ENCODE measurements around the gene PARP8. TPM values are rescaled to one million over a fixed set of nuclear protein-coding genes. Genes with fewer than 3 reads are reported as not detected.
"Not testable (repeated sequence)": the region's sequence is repeated elsewhere in the genome, so short reads cannot be mapped to it uniquely, and the experiment has no call there.

The PARP8 gene
- total RNA-seq, 1 donor from 2014 or later, result 54.6 TPM

DNA sequence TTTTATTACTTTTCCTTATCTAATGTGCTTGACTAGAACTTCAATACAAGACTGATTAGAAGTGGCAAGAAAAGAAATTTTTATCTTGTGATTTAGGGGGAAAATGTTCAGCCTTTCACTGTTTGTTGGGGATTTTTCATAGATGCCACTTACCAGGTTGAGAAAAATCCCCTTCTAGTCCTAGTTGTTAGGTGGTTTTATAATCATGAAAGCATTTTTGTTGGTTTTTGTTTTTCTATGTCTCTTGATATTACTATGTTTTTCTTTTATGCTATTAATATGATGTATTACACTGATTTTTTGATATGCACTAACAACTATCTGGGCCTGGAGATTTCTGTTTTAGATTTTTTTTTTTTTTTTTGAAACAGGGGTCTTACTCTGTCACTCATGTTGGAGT, 134.0 kb downstream of the PARP8 start:
- H3K4me3 ChIP-seq, result no peak overlapping the region
- intact Hi-C loops (cut with DNase I), result no loop called here
- H3K4me1 ChIP-seq, result no peaks in the 10 kb centered on the region
- H3K9me3 ChIP-seq, result peaks cover 7% of the 10 kb centered on the region
- TF ChIP-seq, protein P1, sequence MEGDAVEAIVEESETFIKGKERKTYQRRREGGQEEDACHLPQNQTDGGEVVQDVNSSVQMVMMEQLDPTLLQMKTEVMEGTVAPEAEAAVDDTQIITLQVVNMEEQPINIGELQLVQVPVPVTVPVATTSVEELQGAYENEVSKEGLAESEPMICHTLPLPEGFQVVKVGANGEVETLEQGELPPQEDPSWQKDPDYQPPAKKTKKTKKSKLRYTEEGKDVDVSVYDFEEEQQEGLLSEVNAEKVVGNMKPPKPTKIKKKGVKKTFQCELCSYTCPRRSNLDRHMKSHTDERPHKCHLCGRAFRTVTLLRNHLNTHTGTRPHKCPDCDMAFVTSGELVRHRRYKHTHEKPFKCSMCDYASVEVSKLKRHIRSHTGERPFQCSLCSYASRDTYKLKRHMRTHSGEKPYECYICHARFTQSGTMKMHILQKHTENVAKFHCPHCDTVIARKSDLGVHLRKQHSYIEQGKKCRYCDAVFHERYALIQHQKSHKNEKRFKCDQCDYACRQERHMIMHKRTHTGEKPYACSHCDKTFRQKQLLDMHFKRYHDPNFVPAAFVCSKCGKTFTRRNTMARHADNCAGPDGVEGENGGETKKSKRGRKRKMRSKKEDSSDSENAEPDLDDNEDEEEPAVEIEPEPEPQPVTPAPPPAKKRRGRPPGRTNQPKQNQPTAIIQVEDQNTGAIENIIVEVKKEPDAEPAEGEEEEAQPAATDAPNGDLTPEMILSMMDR (IDR thresholded peaks at IDR 0.05), result no peak
- no peaks in the 10 kb centered on the region for H3K27me3 ChIP-seq (ENCODE audit: low read depth)
- ATAC-seq, result no peak
- H3K27ac ChIP-seq, result no peak overlapping the region
- DNase-seq, result no peak
- peaks cover 11% of the 10 kb centered on the region for H3K36me3 ChIP-seq

DNA sequence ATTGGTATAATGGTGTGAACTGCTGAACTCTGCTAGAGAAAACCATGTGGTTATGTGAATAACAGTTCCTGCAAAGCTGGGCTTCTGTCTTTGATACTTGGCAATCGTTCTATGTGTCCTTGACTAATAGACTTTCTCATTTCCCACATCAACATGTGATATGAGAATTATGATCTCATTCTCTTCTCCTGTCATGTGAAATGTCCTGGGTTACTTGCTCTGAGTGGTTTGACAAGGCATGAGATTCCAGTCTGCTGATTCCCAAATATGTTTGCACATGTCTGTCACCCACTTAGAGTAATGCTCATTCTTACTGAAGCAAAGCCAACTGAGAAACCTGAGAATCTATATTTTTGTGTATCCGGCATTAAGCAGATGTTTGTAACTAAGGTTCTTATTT, 141.2 kb downstream of the PARP8 start:
- H3K4me3 ChIP-seq, result no peak overlapping the region
- H3K9me3 ChIP-seq, result peaks cover 6% of the 10 kb centered on the region
- no peaks in the 10 kb centered on the region for H3K36me3 ChIP-seq
- no peaks in the 10 kb centered on the region for H3K27me3 ChIP-seq (ENCODE audit: low read depth)
- no peaks in the 10 kb centered on the region for H3K4me1 ChIP-seq
- ATAC-seq, result no peak
- intact Hi-C loops (cut with DNase I), result no loop called here
- no peak for DNase-seq
- no peak overlapping the region for H3K27ac ChIP-seq
- TF ChIP-seq, protein P1 (IDR thresholded peaks at IDR 0.05), result no peak

DNA sequence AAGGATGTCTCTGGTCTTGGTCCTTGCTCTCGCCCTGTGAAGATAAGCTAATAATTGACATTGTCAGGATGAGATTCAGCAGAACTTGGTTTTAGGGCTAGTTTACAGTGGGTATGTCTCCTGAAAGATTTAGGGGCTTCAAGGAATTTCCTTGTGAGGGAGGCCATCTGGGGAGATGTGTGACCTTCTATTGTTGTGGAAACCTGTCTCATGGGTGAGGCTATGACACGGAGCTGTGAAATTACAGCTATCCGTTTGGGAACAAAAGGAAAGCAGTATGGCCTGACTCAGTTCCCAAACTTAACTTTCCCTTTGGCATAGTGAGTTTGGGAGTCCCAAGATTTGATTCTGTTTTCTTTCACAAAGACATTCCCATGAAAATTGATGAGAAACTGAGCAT, 142.0 kb downstream of the PARP8 start:
- Histone ChIP-seq H3K27me3 (ENCODE audit: low read depth) (no peaks in the 10 kb centered on the region), H3K9me3 (no peaks in the 10 kb centered on the region), H3K27ac (no peak overlapping the region), H3K4me3 (no peak overlapping the region), H3K4me1 (no peaks in the 10 kb centered on the region), H3K36me3 (no peaks in the 10 kb centered on the region)
- ATAC-seq (no peak), DNase-seq (no peak)
- intact Hi-C loops (cut with DNase I), result no loop called here
- TF ChIP-seq, protein P1 (IDR thresholded peaks at IDR 0.05), result no peak

DNA sequence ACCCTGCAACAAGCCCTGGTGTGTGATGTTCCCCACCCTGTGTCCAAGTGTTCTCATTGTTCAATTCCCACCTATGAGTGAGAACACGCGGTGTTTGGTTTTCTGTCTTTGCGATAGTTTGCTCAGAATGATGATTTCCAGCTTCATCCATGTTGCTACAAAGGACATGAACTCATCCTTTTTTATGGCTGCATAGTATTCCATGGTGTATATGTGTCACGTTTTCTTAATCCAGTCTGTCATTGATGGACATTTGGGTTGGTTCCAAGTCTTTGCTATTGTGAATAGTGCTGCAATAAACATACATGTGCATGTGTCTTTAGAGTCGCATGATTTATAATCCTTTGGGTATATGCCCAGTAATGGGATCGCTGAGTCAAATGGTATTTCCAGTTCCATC, 145.3 kb downstream of the PARP8 start:
- H3K9me3 ChIP-seq; ATAC-seq; H3K4me3 ChIP-seq; H3K4me1 ChIP-seq; H3K36me3 ChIP-seq; H3K27me3 ChIP-seq (ENCODE audit: low read depth); DNase-seq; H3K27ac ChIP-seq; intact Hi-C loops (cut with DNase I): not testable (repeated sequence)

DNA sequence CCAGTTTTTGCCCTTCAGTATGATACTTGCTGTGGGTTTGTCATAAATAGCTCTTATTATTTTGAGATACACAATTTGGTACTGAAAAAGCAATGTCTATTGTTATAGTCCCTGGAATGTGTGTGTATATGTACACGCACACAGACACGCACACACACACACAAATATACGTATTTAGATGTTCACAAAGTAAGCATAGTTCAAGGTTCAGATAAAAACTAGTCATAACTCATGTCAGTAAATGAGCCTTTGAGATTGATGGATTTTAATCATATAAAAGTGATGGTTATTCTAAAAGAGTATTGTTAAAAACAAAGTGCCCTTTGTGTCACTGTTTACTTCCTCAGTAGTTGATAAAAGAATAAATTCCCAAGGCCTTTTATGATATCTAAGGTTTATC, 147.3 kb downstream of the PARP8 start:
- Histone ChIP-seq H3K4me3 (no peak overlapping the region), H3K36me3 (peaks cover 9% of the 10 kb centered on the region), H3K27ac (no peak overlapping the region), H3K4me1 (no peaks in the 10 kb centered on the region), H3K9me3 (no peaks in the 10 kb centered on the region), H3K27me3 (ENCODE audit: low read depth) (no peaks in the 10 kb centered on the region)
- intact Hi-C loops (cut with DNase I), result no loop called here
- TF ChIP-seq, protein P1 (IDR thresholded peaks at IDR 0.05), result no peak
- DNase-seq (no peak), ATAC-seq (no peak)

DNA sequence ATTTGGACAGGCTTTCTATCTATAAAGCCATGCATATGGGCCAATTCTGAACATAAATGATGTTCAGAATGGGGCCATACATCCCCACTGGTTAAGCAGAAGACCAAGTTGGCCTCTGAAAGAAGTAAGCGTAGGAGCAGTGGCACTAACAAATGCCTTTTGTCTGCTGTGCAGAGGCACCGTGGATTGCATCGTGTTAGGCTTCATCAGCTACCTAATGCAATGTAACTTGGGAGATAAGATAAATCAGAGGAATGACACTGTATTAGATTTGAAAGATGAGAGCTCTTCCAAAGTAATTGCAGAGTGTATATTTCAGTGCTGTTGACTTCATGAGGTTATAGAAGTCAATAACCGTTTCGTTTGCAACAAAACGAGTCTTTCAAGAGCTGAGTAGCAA, 148.1 kb downstream of the PARP8 start:
- H3K4me3 ChIP-seq, result no peak overlapping the region
- no peaks in the 10 kb centered on the region for H3K27me3 ChIP-seq (ENCODE audit: low read depth)
- no peak for ATAC-seq
- H3K36me3 ChIP-seq, result peaks cover 9% of the 10 kb centered on the region
- H3K27ac ChIP-seq, result no peak overlapping the region
- intact Hi-C loops (cut with DNase I), result no loop called here
- TF ChIP-seq, protein P1 (IDR thresholded peaks at IDR 0.05), result no peak
- no peak for DNase-seq
- no peaks in the 10 kb centered on the region for H3K4me1 ChIP-seq
- H3K9me3 ChIP-seq, result no peaks in the 10 kb centered on the region
